Suprapubic skin (tissue), 4 donors: Measurements from ENCODE around the gene PGLYRP2.

ENCODE experiments used
- CTCF ChIP-seq, 2 donors: fragments of 200-600 bp in 1 of 2; fragments of 450-650 bp in 1 of 2; sonication (generic) in 1 of 2; IDR thresholded peaks; one replicate each; pipeline ENCODE4 v1.5.1; 2016 to 2019; ENCODE audit warnings: antibody characterized with exemption in 2 of 2, mild to moderate bottlenecking in 1 of 2, moderate library complexity in 1 of 2
- EP300 ChIP-seq: sonication (generic); formaldehyde crosslinking; IDR thresholded peaks from one replicate; pipeline ENCODE4 v1.6.1; 2017; ENCODE audit warnings: antibody characterized with exemption
- POLR2A ChIP-seq, 2 donors: fragments of 450-650 bp; IDR thresholded peaks; one replicate each; pipeline ENCODE4 v1.6.1; 2017; ENCODE audit warnings: antibody characterized with exemption in 2 of 2, mild to moderate bottlenecking in 2 of 2, moderate library complexity in 2 of 2
- POLR2AphosphoS5 ChIP-seq, 3 donors: sonication (generic); formaldehyde crosslinking; IDR thresholded peaks; one replicate each; pipeline ENCODE4 v1.6.1; 2017; ENCODE audit warnings: antibody characterized with exemption in 3 of 3

GRCh38 chr19:15524781-15525180, 45.5 kb upstream of the PGLYRP2 start:
- no peak for TF ChIP-seq CTCF (IDR thresholded peaks at IDR 0.05)
- no peak for TF ChIP-seq POLR2AphosphoS5 (IDR thresholded peaks at IDR 0.05)
- TF ChIP-seq EP300: no peak
- no peak for TF ChIP-seq POLR2A (IDR thresholded peaks at IDR 0.05)
